T-helper 2 cell (primary cell): ENCODE measurements around the gene CPOX.
"Not testable (repeated sequence)": the region's sequence is repeated elsewhere in the genome, so short reads cannot be mapped to it uniquely, and the experiment has no call there.

ENCODE experiments used
- DNase-seq, 5 experiments: peaks; one replicate each; pipeline versions ENCODE4 v3.0.0 to v3.0.0-alpha.2; 2012 to 2022
- total RNA-seq, 2 donors: gene quantifications; one replicate each; lab custom pipeline; 2026; lab: John Stamatoyannopoulos, UW

The CPOX gene
- 13.1 to 20.3 reads per million in 2 donors for total RNA-seq

- DNase-seq = peak; percentile 62 to 94 (median 77)
Observed at GRCh38 chr3:98593046-98593936, at the start of gene CPOX. TSS of gene CPOX (minus strand) at chr3:98593611. CDS start at chr3:98593504, 107 bp downstream.

DNA sequence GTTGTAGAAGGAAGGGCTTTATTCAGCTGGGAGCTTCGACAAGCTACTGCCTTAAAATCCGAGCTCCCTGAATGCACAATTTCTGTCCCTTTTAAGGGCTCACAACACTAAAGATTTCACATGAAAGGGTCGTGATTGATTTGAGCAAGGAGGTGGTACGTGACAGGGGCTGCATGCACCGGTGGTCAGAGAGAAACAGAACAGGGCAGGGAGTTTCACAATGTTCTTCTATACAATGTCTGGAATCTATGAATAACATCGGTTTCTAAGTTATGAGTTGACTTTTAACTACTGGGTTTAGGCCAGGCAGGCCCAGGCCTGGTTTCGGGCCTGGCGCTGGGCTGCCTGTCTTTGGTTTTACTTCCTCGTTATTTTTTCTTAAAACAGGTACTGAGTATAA lies 49.4 kb upstream of the CPOX start:
- DNase-seq = not testable (repeated sequence)

- DNase-seq = not testable (repeated sequence)
Observed at GRCh38 chr3:98641756-98642155, 48.3 kb upstream of the CPOX start.

GRCh38 chr3:98638515-98638914 lies 45.1 kb upstream of the CPOX start:
- not testable (repeated sequence) for DNase-seq

DNA sequence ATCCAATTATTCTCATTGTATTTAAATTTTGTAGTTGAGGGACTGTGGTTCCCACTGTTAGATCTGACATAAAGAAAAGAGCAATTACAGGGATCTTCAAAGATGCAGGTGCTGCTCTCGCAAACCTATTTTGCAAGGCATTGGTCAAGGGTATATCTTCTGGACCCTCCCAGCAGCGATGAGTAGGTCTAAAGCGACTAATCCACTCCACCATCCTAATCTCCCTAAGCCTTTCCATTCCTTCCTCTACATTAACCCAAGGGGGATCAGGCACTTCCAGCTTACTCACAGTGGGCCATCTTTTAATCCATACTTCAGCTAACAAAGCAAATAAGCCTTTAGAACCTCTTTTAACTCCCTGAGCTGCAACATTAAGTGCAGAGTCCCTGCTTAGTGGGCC lies 37.0 kb upstream of the CPOX start:
- no peak for DNase-seq

GRCh38 chr3:98628317-98628716 lies 34.9 kb upstream of the CPOX start:
- DNase-seq = no peak

DNA sequence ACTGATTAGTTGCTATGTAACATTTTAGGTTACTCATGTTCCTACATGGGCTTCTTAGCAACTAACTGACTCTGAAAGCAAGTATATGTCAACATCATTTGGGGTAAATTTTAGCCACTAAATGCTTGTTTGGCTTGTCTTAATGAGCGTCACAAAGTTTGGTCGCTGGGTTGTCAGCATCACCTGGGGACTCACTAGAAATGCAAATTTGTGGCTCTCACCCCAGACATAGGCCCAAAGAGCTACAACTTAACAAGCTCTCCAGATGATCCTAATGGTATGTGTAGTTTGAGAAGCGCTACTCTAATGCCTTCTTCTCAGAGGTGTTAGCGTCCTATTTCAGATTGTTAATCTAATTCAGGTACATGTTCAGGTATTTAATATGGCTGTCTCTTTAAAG lies 32.7 kb upstream of the CPOX start:
- no peak for DNase-seq

DNA sequence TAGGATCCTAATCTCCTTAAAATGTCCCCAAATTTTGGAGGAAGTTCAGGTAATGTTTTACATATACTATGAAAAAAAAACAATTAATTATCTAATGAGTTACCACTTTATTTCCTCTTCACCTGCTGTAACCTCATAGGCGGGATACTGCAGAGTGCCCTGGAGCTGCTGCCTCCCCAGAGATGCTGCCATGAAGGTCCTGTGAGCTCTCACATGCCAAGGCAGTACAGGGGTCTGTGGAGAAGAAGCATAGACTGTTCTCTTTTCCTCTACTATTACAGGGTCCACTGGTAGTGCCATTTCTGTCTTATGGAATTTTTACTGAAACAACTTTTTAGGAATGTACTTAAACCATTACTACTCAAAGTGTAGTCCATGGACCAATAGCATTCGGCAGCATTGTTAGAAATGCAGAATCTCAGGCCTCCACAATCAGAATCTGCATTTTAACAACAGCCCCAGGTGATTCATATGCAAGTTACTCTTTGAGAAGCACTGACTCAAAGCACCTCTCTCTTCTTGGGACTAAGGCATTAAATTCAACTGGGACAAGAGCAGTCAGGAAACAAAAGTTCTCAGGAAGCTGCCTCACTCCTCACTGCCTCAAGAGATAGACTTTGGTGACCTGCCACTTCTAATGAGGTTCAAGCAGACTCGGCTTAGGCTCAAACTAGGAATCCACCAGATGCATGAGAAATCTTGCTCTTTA lies 30.3 kb upstream of the CPOX start:
- no peak for DNase-seq

DNA sequence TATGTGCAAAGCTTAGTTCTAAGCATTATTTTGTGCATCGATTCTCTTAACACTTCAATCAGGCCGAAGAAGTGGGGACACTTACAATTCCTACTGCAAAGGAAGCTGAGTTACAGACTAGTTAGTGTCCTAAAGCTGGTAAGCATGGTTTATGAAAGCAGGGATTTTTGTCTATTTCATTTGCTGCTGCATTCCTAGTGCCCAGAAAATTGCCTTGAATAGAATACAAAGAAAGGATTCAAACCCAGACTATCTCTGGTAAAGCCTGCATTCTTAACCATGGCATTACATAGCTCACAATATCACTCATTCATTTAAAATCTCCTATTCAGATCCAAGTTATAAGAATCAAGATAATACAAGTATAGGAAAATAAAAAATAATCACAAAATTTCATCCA lies 24.4 kb upstream of the CPOX start:
- DNase-seq = no peak

DNA sequence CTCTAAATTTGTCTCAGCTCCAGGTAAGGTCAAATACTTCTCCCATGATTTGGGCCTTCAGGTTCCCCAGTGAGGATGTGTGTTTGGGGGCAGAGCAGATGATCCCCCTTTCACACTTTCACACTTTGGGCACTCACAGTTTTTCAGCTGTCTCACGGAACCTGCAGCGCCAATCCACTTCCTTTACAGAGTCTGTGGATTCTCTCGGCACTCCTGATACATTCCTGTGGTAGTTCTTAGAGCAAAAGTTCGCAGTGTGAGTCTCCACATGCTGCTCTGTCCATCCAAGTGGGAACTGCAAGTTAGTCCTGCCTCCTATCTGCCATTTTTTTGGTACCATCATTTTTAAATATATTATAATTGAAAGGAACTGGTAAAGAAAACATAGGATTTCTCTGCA lies 20.2 kb upstream of the CPOX start:
- DNase-seq = no peak

GRCh38 chr3:98612996-98613517 lies 19.6 kb upstream of the CPOX start:
- no peak for DNase-seq

GRCh38 chr3:98612587-98612986 lies 19.2 kb upstream of the CPOX start:
- no peak for DNase-seq

GRCh38 chr3:98608029-98608428 lies 14.6 kb upstream of the CPOX start:
- no peak for DNase-seq

DNA sequence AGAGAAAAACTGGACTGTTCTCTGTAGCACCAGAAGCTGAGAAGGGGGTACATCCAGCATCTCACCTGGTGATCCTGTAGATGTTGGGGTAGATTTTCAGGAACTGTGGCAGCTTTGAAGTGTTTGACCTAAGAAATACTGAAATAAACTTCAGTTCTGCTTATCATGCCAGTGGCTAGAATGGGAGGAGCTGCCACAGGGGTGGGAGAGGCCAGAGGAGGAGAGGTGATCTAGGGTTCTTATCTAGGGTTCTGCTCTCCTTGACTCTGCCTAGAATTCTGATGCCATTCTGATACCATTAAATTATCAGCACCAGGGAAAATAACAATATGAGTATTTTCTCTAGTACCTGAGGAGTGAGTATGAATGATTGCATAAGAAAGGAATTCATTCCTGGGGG lies 10.2 kb upstream of the CPOX start:
- no peak for DNase-seq

GRCh38 chr3:98602078-98602678 lies 8.8 kb upstream of the CPOX start:
- peak in 1 of 5 experiments; percentile 72 for DNase-seq

- no peak for DNase-seq
Observed at GRCh38 chr3:98601180-98601579, 7.8 kb upstream of the CPOX start.

DNA sequence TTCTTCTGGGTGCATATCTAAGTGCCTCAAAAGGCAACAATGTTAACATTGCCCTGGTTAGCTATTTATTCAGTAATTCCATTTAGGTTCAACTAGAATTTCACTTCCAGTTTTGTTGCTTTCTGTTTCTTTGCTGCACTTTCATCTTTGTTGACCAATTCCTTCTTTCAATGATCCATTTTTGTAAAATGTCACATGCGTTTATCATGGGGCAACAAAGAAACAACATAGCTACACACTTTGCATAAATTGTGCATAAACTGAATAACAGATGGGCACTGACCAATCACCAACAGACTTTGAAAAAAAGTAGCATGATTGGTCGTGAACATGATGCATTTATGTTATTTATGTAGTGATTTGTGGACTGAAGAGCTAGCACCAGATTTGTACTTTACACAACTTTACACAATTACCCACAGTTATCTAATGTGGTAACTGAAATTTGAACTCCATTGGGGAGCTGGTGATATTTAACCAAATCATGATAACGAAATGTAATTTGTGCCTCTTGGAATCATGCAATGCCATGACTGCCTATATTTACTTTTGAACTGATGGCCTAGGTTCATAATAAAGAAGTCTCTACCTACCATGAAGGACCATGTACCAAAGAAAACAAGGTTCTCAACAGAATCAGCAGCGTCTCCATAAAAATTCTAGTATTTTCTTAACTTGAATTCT lies 7.1 kb upstream of the CPOX start:
- DNase-seq = no peak

GRCh38 chr3:98599647-98600411 lies 6.4 kb upstream of the CPOX start:
- no peak for DNase-seq

DNA sequence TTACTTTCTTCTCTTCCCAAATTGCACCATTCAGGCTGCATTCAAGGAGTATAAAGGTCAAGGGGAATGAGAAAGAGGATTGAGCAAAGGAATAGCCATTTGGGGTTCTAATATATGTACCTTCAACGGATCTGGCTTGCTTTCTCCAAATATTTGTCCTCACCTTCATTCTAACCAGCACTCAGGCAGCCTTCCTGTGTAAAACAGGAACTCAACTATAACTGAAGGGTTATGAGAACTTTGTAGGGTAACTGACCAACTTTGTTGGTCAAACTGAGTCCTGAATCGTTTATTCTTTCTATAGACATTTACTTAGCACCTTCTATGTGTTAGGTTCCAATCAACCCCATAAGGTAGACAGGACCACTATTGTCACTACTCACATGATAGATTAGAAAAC lies 5.1 kb upstream of the CPOX start:
- DNase-seq = no peak

DNA sequence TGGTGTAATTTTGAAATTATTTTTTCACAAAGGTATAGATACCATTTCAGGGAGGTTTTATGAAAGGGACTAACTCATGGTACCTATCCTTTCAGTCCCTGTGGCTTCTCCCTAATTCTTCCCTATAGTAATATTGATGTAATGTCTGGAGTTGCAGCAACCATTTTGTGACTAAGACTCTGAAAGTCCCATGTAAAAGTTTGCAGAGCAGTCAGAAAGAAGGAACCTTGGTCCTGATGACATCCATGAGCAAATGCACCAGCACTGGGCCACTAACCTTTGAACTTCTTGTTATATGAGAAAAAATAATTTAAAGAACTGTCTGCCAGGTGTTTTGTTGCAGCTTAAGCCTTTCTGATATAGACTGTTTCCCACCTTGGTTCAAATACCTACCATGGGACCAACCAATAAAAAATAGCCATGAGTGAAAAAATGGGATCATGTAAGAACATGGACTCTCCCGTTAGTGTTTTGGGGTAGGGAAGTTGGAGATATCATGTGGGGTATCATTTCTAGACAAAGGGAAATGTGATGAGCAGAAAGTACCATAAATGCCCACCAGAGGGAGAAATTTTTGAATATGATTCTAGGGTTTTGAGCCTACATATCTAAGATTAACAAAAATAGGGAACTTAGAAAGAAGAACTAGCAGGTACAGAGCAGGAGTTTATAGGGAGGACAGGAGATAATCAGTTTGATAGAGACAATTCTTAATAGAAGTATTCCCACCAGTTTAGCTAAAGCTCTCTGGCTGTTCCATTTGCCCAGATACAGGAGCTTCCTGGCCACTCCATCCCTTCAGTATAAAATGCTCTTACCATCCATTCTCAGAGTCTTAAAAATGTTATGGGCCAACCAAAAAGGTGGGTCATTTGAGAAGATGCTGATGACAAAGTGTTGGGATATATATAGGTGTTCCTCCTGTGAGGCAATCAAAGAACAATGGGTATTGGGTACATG lies 3.4 kb upstream of the CPOX start:
- DNase-seq = peak in 2 of 5 experiments; percentile 10 to 53

GRCh38 chr3:98596087-98596486 lies 2.7 kb upstream of the CPOX start:
- no peak for DNase-seq
